ENCODE results near the gene CAMK1D.

DNA sequence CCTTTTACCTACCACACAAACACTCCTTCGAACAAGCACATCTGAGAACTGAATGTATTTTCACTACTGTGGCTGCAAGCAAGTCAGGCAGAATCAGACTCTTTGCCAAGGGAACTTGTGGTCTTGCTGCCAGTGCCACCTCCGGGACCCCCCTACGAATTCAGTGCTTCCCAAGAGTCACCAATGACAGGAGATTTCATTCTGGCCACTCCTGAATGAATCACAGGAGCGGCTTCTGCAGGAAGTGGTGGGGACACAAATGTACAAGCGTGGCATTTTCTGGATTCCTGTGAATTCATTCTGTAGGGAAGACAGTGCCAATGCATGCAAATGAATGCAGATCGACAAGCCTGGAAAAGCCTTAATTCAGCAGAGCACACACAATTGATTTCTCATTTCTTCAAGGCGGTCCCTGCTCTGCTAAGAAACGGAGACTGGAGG lies 161.2 kb downstream of the CAMK1D start:
- TF ChIP-seq, protein P1, sequence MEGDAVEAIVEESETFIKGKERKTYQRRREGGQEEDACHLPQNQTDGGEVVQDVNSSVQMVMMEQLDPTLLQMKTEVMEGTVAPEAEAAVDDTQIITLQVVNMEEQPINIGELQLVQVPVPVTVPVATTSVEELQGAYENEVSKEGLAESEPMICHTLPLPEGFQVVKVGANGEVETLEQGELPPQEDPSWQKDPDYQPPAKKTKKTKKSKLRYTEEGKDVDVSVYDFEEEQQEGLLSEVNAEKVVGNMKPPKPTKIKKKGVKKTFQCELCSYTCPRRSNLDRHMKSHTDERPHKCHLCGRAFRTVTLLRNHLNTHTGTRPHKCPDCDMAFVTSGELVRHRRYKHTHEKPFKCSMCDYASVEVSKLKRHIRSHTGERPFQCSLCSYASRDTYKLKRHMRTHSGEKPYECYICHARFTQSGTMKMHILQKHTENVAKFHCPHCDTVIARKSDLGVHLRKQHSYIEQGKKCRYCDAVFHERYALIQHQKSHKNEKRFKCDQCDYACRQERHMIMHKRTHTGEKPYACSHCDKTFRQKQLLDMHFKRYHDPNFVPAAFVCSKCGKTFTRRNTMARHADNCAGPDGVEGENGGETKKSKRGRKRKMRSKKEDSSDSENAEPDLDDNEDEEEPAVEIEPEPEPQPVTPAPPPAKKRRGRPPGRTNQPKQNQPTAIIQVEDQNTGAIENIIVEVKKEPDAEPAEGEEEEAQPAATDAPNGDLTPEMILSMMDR (IDR thresholded peaks at IDR 0.05; ENCODE audit: borderline replicate concordance, extremely low read depth, low read length, poor library complexity, severe bottlenecking): no peak
- TF ChIP-seq EZH2 (IDR thresholded peaks at IDR 0.05; ENCODE audit: borderline replicate concordance, low read depth, low read length, severe bottlenecking): no peak

All from DND-41 (cell line).